GM12878 (cell line): Measurements from ENCODE around the gene RPL22L1. TPM values are rescaled to one million over a fixed set of nuclear protein-coding genes. Genes with fewer than 3 reads are reported as not detected.

Experiments used
- ATAC-seq: fragments of 200-7000 bp; cut with Tn5 transposase; 3 replicates; pipeline ENCODE4 v1.9.1; 2020; ENCODE audit warnings: mild to moderate bottlenecking, moderate library complexity
- BruUV-seq: library from RNA; stranded (reverse); fragments of 400-500 nt; replicated peaks from 2 replicates; lab custom pipeline; 2021; lab: Mats Ljungman, UMichigan
- CTCF ChIA-PET: fragments of 300-600 bp; sonication (Branson Sonifier 250); formaldehyde crosslinking; extraction: SDS; loops from one replicate; lab custom pipeline; 2021; ENCODE audit warnings: inconsistent platforms; lab: Yijun Ruan, JAX
- POLR2A ChIA-PET: fragments of 350-600 bp; formaldehyde crosslinking; extraction: SDS; loops from one replicate; lab custom pipeline; 2021; ENCODE audit warnings: inconsistent platforms; lab: Charles Lee
- RAD21 ChIA-PET: fragments of 300-600 bp; sonication (Branson Sonifier 250); formaldehyde crosslinking; loops from one replicate; lab custom pipeline; 2023; ENCODE audit warnings: antibody characterized with exemption; ENCODE audit not compliant: unreplicated experiment; lab: Charles Lee
- SMC1A ChIA-PET: fragments of 300-600 bp; sonication (Branson Sonifier 250); formaldehyde crosslinking; loops from one replicate; lab custom pipeline; 2023; ENCODE audit not compliant: unreplicated experiment, uncharacterized antibody; lab: Charles Lee
- DNase-seq: peaks from one replicate; pipeline ENCODE4 v3.0.0-alpha.2; 2011; ENCODE audit warnings: low read depth, low spot score
- FAIRE-seq: peaks from 3 replicates; lab custom pipeline; 2011; peaks lifted over from hg19 to GRCh38; lab: Jason Lieb, UNC
- H2AFZ ChIP-seq: 2 replicates; pipeline ENCODE4 v1.6.0; 2011; ENCODE audit warnings: low read depth, low read length, control low read depth; ENCODE audit not compliant: control insufficient read depth
- H3K27ac ChIP-seq: 2 replicates; pipeline ENCODE4 v1.5.1; 2011; ENCODE audit warnings: control low read depth; ENCODE audit not compliant: control insufficient read depth, insufficient read depth
- H3K27me3 ChIP-seq, 2 experiments: replicated peaks in 1 of 2; 2 replicates each; pipeline versions ENCODE4 v1.6.0 to v1.6.1; 2011; ENCODE audit warnings: low read length in 1 of 2; ENCODE audit not compliant: control insufficient read depth in 2 of 2, insufficient read depth in 2 of 2
- H3K36me3 ChIP-seq, 2 experiments: 2 replicates each; pipeline ENCODE4 v1.5.1; 2011; ENCODE audit warnings: low read length in 1 of 2; ENCODE audit not compliant: control insufficient read depth in 2 of 2, insufficient read depth in 2 of 2
- H3K4me1 ChIP-seq: 2 replicates; pipeline ENCODE4 v1.6.1; 2011; ENCODE audit warnings: mild to moderate bottlenecking, low read length, moderate library complexity, mixed read lengths; ENCODE audit not compliant: control insufficient read depth, insufficient read depth
- H3K4me2 ChIP-seq: 2 replicates; pipeline ENCODE4 v1.6.0; 2011; ENCODE audit warnings: control low read depth; ENCODE audit not compliant: control insufficient read depth, insufficient read depth
- H3K4me3 ChIP-seq: fragments of 200-600 bp; sonication (generic); 2 replicates; pipeline ENCODE4 v1.5.1; 2016
- H3K79me2 ChIP-seq: 2 replicates; pipeline ENCODE4 v1.6.0; 2011; ENCODE audit warnings: low read length; ENCODE audit not compliant: control insufficient read depth, insufficient read depth
- H3K9ac ChIP-seq: 2 replicates; pipeline ENCODE4 v1.8.0; 2011; ENCODE audit warnings: low read length, control low read depth, mixed read lengths; ENCODE audit not compliant: control insufficient read depth, insufficient read depth
- H3K9me3 ChIP-seq: replicated peaks from 3 replicates; pipeline ENCODE4 v1.5.1; 2011; ENCODE audit warnings: mild to moderate bottlenecking, low read length; ENCODE audit not compliant: control insufficient read depth, insufficient read depth
- H4K20me1 ChIP-seq: 2 replicates; pipeline ENCODE4 v1.6.0; 2011; ENCODE audit not compliant: control insufficient read depth, insufficient read depth
- ASH2L ChIP-seq: fragments of 300-600, 200-600 bp; sonication (generic); IDR thresholded peaks from 2 replicates; pipeline ENCODE4 v1.6.1; 2017; ENCODE audit warnings: low read depth, mild to moderate bottlenecking, borderline replicate concordance
- RCOR1 ChIP-seq: conservative IDR thresholded peaks from 2 replicates; pipeline ENCODE4 v1.6.1; 2012; ENCODE audit warnings: low read depth, low read length, improper control_type of control experiment
- SIX5 ChIP-seq: IDR thresholded peaks from 2 replicates; pipeline ENCODE4 v1.6.1; 2011; ENCODE audit warnings: mild to moderate bottlenecking, low read depth, low read length, moderate library complexity; ENCODE audit not compliant: severe bottlenecking
- SPI1 ChIP-seq: IDR thresholded peaks from 2 replicates; pipeline ENCODE4 v1.6.1; 2011; ENCODE audit warnings: low read depth, mild to moderate bottlenecking, low read length, moderate library complexity, borderline replicate concordance; ENCODE audit not compliant: insufficient read depth
- WGBS: methylation state at CpG from one replicate; pipeline ENCODE4 v1.1.6; 2016; ENCODE audit warnings: low lambda C conversion rate; ENCODE audit not compliant: insufficient replicate concordance, insufficient coverage; ENCODE audit errors: missing lambda C conversion rate; 5-methylcytosine and 5-hydroxymethylcytosine counted together
- in situ Hi-C: fragments of 300-500 bp; cut with MboI; formaldehyde crosslinking; loops from 9 replicates; pipeline ENCODE4 v1.14.3; 2018; ENCODE audit warnings: mixed read lengths
- intact Hi-C: fragments of 100-400 bp; cut with micrococcal nuclease; formaldehyde crosslinking; loops from one replicate; pipeline ENCODE4 v1.14.2; 2022; ENCODE audit not compliant: unreplicated experiment
- polyA plus RNA-seq, 11 experiments: library from polyadenylated mRNA; depleted of rRNA in 4 of 11; unstranded in 6 of 11; stranded (reverse) in 5 of 11; fragments of >200 nt; fragmentation: Nextera tagmentation in 4 of 11; fragmentation: Illumina TruSeq in 1 of 11; extraction: Ambion mirVana in 4 of 11; extraction: Trizol in 1 of 11; gene quantifications; 1 replicate in 1 of 11; 2 replicates in 10 of 11; pipeline versions ENCODE4 v1.2.1 to v1.2.3, GENCODE V29; 2011 to 2016; ENCODE audit warnings: inconsistent platforms in 2 of 11, missing spikeins in 2 of 11, low read depth in 1 of 11
- total RNA-seq, 4 experiments: library from RNA; depleted of rRNA in 3 of 4; stranded (reverse); fragments of >200 nt in 3 of 4; fragmentation: Illumina TruSeq in 1 of 4; extraction: Trizol in 1 of 4; gene quantifications; 2 replicates each; pipeline versions ENCODE4 v1.2.1 to v1.2.3, GENCODE V29; 2013 to 2021

The RPL22L1 gene
- total and polyA plus RNA-seq, 10 of the 15 experiments (the other 5 are each of a cell fraction or from before 2014, with no cell fraction given): 203 to 803 (median 422) TPM

DNA sequence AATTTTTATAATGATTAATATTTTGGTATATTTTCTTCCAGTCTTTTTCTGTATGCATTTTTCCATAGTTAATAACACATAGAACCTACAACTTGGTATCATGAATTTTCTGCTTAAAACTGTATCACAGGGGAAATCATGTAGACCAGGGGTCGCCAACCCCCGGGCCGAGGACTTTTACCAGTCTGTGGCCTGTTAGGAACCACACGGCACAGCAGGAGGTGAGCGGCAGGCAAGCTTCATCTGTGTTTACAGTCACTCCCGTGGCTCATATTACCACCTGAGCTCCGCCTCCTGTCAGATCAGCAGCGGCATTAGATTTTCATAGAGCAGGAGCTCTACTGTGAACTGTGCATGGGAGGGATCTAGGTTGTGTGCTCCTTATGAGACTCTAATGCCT is 54.7 kb downstream of the RPL22L1 start:
- intact Hi-C loops (no loop called here), in situ Hi-C loops (no loop called here)
- SMC1A ChIA-PET: interaction anchor here (0.6 to 7.7 kb wide), 2 partner anchors 401 to 736 kb away, joined by 3 to 114 read pairs; partner anchors contain the start of gene CLDN11
- no TSS peak for BruUV-seq
- Histone ChIP-seq H3K4me3 (no peak overlapping the region), H3K4me1 (no peaks in the 10 kb centered on the region), H3K9ac (no peak overlapping the region), H3K36me3 (no peaks in the 10 kb centered on the region), H3K27me3 (no peaks in the 10 kb centered on the region; a peak in 2 of 4 replicates), H3K27ac (no peak overlapping the region), H2AFZ (no peak overlapping the region), H3K79me2 (no peaks in the 10 kb centered on the region), H3K9me3 (no peaks in the 10 kb centered on the region), H4K20me1 (no peaks in the 10 kb centered on the region)
- POLR2A ChIA-PET: no interaction called here
- RAD21 ChIA-PET: interaction anchor here (2.1 kb wide), 1 partner anchor 401 kb away, joined by 8 read pairs; no protein-coding TSS in a partner anchor
- DNase-seq: no peak
- ATAC-seq: no peak
- WGBS: 67% methylated on average over 8 of the region's 8 CpGs
- CTCF ChIA-PET: interaction anchor here (7.7 kb wide), 1 partner anchor 401 kb away, joined by 264 read pairs; the partner anchor contains the start of gene CLDN11
- FAIRE-seq: no peak
- TF ChIP-seq ASH2L: no peak
- no peak for TF ChIP-seq SIX5
- TF ChIP-seq SPI1: no peak
- no peak for TF ChIP-seq RCOR1
- TF ChIP-seq, all 136 proteins: peak for 0
- no peak overlapping the region for H3K4me2 ChIP-seq

Other genes starting within 250 kb of the RPL22L1 start
- gene EIF5A2, start 38.4 kb upstream of the RPL22L1 start, total RNA-seq (2014; rRNA removed): 0.44 and 1.4 TPM in 2 replicates
- gene EIF5A2, start 38.4 kb upstream of the RPL22L1 start, total RNA-seq (2014; rRNA removed; fragmentation: Illumina TruSeq; extraction: Trizol): 0.76 and 1.3 TPM in 2 replicates
- 1.4 and 2.5 TPM in 2 replicates for gene EIF5A2, start 38.4 kb upstream of the RPL22L1 start, total RNA-seq (2021)
- gene EIF5A2, start 38.4 kb upstream of the RPL22L1 start, polyA plus RNA-seq (2011; rRNA removed): 1.8 and 3.6 TPM in 2 replicates
- gene EIF5A2, start 38.4 kb upstream of the RPL22L1 start, polyA plus RNA-seq (2014; fragmentation: Illumina TruSeq; extraction: Trizol): 2.6 and 6.3 TPM in 2 replicates
- 1 to 10 TPM; 2.2 to 2.8 TPM for gene EIF5A2, start 38.4 kb upstream of the RPL22L1 start, polyA plus RNA-seq (2014; fragmentation: Nextera tagmentation; extraction: Ambion mirVana)
- gene EIF5A2, start 38.4 kb upstream of the RPL22L1 start, polyA plus RNA-seq (2014; rRNA removed): 0.42 and 1.5 TPM in 2 replicates
- gene EIF5A2, start 38.4 kb upstream of the RPL22L1 start, polyA plus RNA-seq (2016; fragmentation: Nextera tagmentation; extraction: Ambion mirVana): 1 to 10 TPM; 2.2 to 3.0 TPM
- not detected in 2 replicates for gene SLC2A2, start 156.5 kb upstream of the RPL22L1 start, total RNA-seq (2014; rRNA removed)
- gene SLC2A2, start 156.5 kb upstream of the RPL22L1 start, total RNA-seq (2014; rRNA removed; fragmentation: Illumina TruSeq; extraction: Trizol): 0.04 TPM in 1 of 2 replicates, not detected in the other
- gene SLC2A2, start 156.5 kb upstream of the RPL22L1 start, total RNA-seq (2021): 0.10 and 0.19 TPM in 2 replicates
- gene SLC2A2, start 156.5 kb upstream of the RPL22L1 start, polyA plus RNA-seq (2011; rRNA removed): not detected in 2 replicates
- gene SLC2A2, start 156.5 kb upstream of the RPL22L1 start, polyA plus RNA-seq (2014; fragmentation: Illumina TruSeq; extraction: Trizol): 0.04 and 0.11 TPM in 2 replicates
- not detected for gene SLC2A2, start 156.5 kb upstream of the RPL22L1 start, polyA plus RNA-seq (2014; fragmentation: Nextera tagmentation; extraction: Ambion mirVana)
- not detected in 2 replicates for gene SLC2A2, start 156.5 kb upstream of the RPL22L1 start, polyA plus RNA-seq (2014; rRNA removed)
- gene SLC2A2, start 156.5 kb upstream of the RPL22L1 start, polyA plus RNA-seq (2016; fragmentation: Nextera tagmentation; extraction: Ambion mirVana): not detected